HG03139 (cell line): ENCODE results near the gene PKD1L1.
"Not testable (repeated sequence)": the region's sequence is repeated elsewhere in the genome, so short reads cannot be mapped to it uniquely, and the experiment has no call there.

Source experiments
- ATAC-seq: cut with Tn5 transposase; IDR thresholded peaks from one replicate; pipeline ENCODE4 v1.9.1; 2021; ENCODE audit not compliant: unreplicated experiment

The PKD1L1 gene

GRCh38 chr7:47799524-47799923 is 148.7 kb downstream of the PKD1L1 start:
- no peak for ATAC-seq

GRCh38 chr7:47796347-47796746 is 151.9 kb downstream of the PKD1L1 start:
- ATAC-seq: no peak

GRCh38 chr7:47795631-47796030 is 152.6 kb downstream of the PKD1L1 start:
- ATAC-seq: no peak

- not testable (repeated sequence) for ATAC-seq
These were observed 153.1 kb downstream of the PKD1L1 start for GRCh38 chr7:47795126-47795525.

GRCh38 chr7:47794016-47794415 is 154.2 kb downstream of the PKD1L1 start:
- no peak for ATAC-seq

- not testable (repeated sequence) for ATAC-seq
These were observed 155.1 kb downstream of the PKD1L1 start for GRCh38 chr7:47793186-47793585.

GRCh38 chr7:47792521-47793121 is 155.6 kb downstream of the PKD1L1 start:
- no peak for ATAC-seq

- ATAC-seq: no peak
These were observed 156.6 kb downstream of the PKD1L1 start for GRCh38 chr7:47791682-47792081.

- ATAC-seq: no peak
These were observed 160.2 kb downstream of the PKD1L1 start for GRCh38 chr7:47788083-47788482.

GRCh38 chr7:47787249-47788069 is 160.8 kb downstream of the PKD1L1 start:
- ATAC-seq: no peak

- no peak for ATAC-seq
These were observed 161.6 kb downstream of the PKD1L1 start for GRCh38 chr7:47786557-47787248.

- ATAC-seq: no peak
These were observed 162.2 kb downstream of the PKD1L1 start for GRCh38 chr7:47785923-47786556.

- ATAC-seq: no peak
These were observed 164.6 kb downstream of the PKD1L1 start for GRCh38 chr7:47783456-47784223.

- no peak for ATAC-seq
These were observed 165.5 kb downstream of the PKD1L1 start for GRCh38 chr7:47782792-47783191.

- ATAC-seq: no peak
These were observed 166.2 kb downstream of the PKD1L1 start for GRCh38 chr7:47782022-47782421.

- ATAC-seq: no peak
These were observed 167.7 kb downstream of the PKD1L1 start for GRCh38 chr7:47780555-47780954.

GRCh38 chr7:47779341-47779771 is 168.9 kb downstream of the PKD1L1 start:
- ATAC-seq: no peak

- no peak for ATAC-seq
These were observed 170.1 kb downstream of the PKD1L1 start for GRCh38 chr7:47778153-47778661.

GRCh38 chr7:47777531-47778152 is 170.6 kb downstream of the PKD1L1 start:
- no peak for ATAC-seq

GRCh38 chr7:47776335-47776734 is 171.9 kb downstream of the PKD1L1 start:
- ATAC-seq: no peak
